Stimulated activated naive B cell treated with anti-CD40 and anti-IgM and Interleukin-4, amounts not matched to agents 10 μg/mL and 1 μg/mL and 100 μg/mL, for 72 hours (primary cell): Measurements from ENCODE around the gene GGT1.
A peak's percentile ranks its signal among the peaks of the same experiment; 100 is the strongest.
"Not testable (repeated sequence)": the region's sequence is repeated elsewhere in the genome, so short reads cannot be mapped to it uniquely, and the experiment has no call there.

Experiments used
- ATAC-seq, 2 donors: fragments of 150-1000 bp; cut with Tn5 transposase; replicated peaks; 2 replicates each; pipeline ENCODE4 v1.10.0; 2021; ENCODE audit warnings: moderate library complexity in 1 of 2
- DNase-seq: peaks from one replicate; pipeline ENCODE4 v3.0.0; 2021
- H3K27ac Mint-ChIP-seq: one replicate; pipeline ENCODE4 v1.8.0; 2022; ENCODE audit warnings: mild to moderate bottlenecking, mixed read lengths
- H3K27me3 Mint-ChIP-seq, 2 donors: one replicate each; pipeline ENCODE4 v1.8.0; 2022; ENCODE audit warnings: mixed read lengths in 2 of 2
- H3K36me3 Mint-ChIP-seq, 2 donors: one replicate each; pipeline ENCODE4 v1.8.0; 2022; ENCODE audit warnings: mixed read lengths in 2 of 2, mild to moderate bottlenecking in 1 of 2
- H3K4me1 Mint-ChIP-seq, 2 donors: one replicate each; pipeline ENCODE4 v1.8.0; 2022; ENCODE audit warnings: mixed read lengths in 2 of 2, mild to moderate bottlenecking in 1 of 2
- H3K4me3 Mint-ChIP-seq, 2 donors: one replicate each; pipeline ENCODE4 v1.8.0; 2022; ENCODE audit warnings: mild to moderate bottlenecking in 2 of 2, mixed read lengths in 2 of 2, moderate library complexity in 1 of 2
- H3K9me3 Mint-ChIP-seq, 2 donors: one replicate each; pipeline ENCODE4 v1.8.0; 2022; ENCODE audit warnings: mixed read lengths in 2 of 2, mild to moderate bottlenecking in 1 of 2

GGT1 gene

GRCh38 chr22:24588757-24589481, 14.1 kb upstream of the GGT1 start:
- no peak for ATAC-seq
- no peak for DNase-seq
- H3K27ac Mint-ChIP-seq, result no peak overlapping the region
- peaks cover 0 to 22% of the 10 kb centered on the region in 2 donors for H3K27me3 Mint-ChIP-seq
- H3K4me3 Mint-ChIP-seq, result no peak overlapping the region
- peaks cover 0 to 1% of the 10 kb centered on the region in 2 donors for H3K36me3 Mint-ChIP-seq
- H3K4me1 Mint-ChIP-seq, result peaks cover 6 to 14% of the 10 kb centered on the region in 2 donors
- no peaks in the 10 kb centered on the region for H3K9me3 Mint-ChIP-seq

GRCh38 chr22:24589518-24590030, 13.4 kb upstream of the GGT1 start:
- Mint-ChIP-seq H3K9me3 (no peaks in the 10 kb centered on the region), H3K27me3 (peaks cover 0 to 22% of the 10 kb centered on the region in 2 donors)
- DNase-seq, result no peak

GRCh38 chr22:24590596-24591173, 12.3 kb upstream of the GGT1 start:
- Mint-ChIP-seq H3K4me1 (peaks cover 6 to 14% of the 10 kb centered on the region in 2 donors), H3K27ac (no peak overlapping the region), H3K36me3 (no peaks in the 10 kb centered on the region), H3K27me3 (peaks cover 0 to 22% of the 10 kb centered on the region in 2 donors), H3K4me3 (no peak overlapping the region), H3K9me3 (no peaks in the 10 kb centered on the region)
- no peak for ATAC-seq
- no peak for DNase-seq

More at GRCh38 chr22:24589518-24590030, 13.4 kb upstream of the GGT1 start:
- Mint-ChIP-seq H3K27ac (no peak overlapping the region), H3K4me1 (peaks cover 6 to 14% of the 10 kb centered on the region in 2 donors), H3K36me3 (peaks cover 0 to 1% of the 10 kb centered on the region in 2 donors), H3K4me3 (no peak overlapping the region)
- no peak for ATAC-seq

GRCh38 chr22:24591286-24591830, 11.6 kb upstream of the GGT1 start:
- H3K36me3 Mint-ChIP-seq, result no peaks in the 10 kb centered on the region
- no peak overlapping the region for H3K4me3 Mint-ChIP-seq
- no peak for DNase-seq
- no peaks in the 10 kb centered on the region for H3K9me3 Mint-ChIP-seq
- no peak for ATAC-seq
- H3K27me3 Mint-ChIP-seq, result peaks cover 0 to 22% of the 10 kb centered on the region in 2 donors
- no peak overlapping the region for H3K27ac Mint-ChIP-seq
- peaks cover 6 to 14% of the 10 kb centered on the region in 2 donors for H3K4me1 Mint-ChIP-seq

- H3K36me3 Mint-ChIP-seq, result no peaks in the 10 kb centered on the region
- peak overlapping the region; percentile 65 for H3K27ac Mint-ChIP-seq
- peaks cover 6 to 14% of the 10 kb centered on the region in 2 donors for H3K4me1 Mint-ChIP-seq
- peaks cover 0 to 22% of the 10 kb centered on the region in 2 donors for H3K27me3 Mint-ChIP-seq
- peak overlapping the region; percentile 86 to 87 for H3K4me3 Mint-ChIP-seq
- no peaks in the 10 kb centered on the region for H3K9me3 Mint-ChIP-seq
- DNase-seq (no peak), ATAC-seq (peak; percentile 15 to 28)
These were observed 10.7 kb upstream of the GGT1 start for GRCh38 chr22:24592058-24592850.

- peak within 1 kb of the TSS; percentile 65 for H3K27ac Mint-ChIP-seq
- peak; percentile 87 to 89 for ATAC-seq
- H3K36me3 Mint-ChIP-seq, result no peaks in the 10 kb centered on the region
- DNase-seq, result peak; percentile 47
- peaks cover 6 to 14% of the 10 kb centered on the region in 2 donors for H3K4me1 Mint-ChIP-seq
- H3K27me3 Mint-ChIP-seq, result peaks cover 0 to 22% of the 10 kb centered on the region in 2 donors
- peak within 1 kb of the TSS; percentile 86 to 87 for H3K4me3 Mint-ChIP-seq
- no peaks in the 10 kb centered on the region for H3K9me3 Mint-ChIP-seq
These were observed 10.0 kb upstream of the GGT1 start, which contains the start of gene LRRC75B for GRCh38 chr22:24592851-24593558. Gene LRRC75B, minus strand, starts transcription at chr22:24593073. Its CDS starts 34 bp downstream, at chr22:24593039.

- H3K27ac Mint-ChIP-seq, DNase-seq, H3K36me3 Mint-ChIP-seq, H3K9me3 Mint-ChIP-seq, ATAC-seq: not testable (repeated sequence)
- Mint-ChIP-seq H3K4me1 (peaks cover 6 to 14% of the 10 kb centered on the region in 2 donors), H3K4me3 (peak overlapping the region; percentile 72 to 87), H3K27me3 (peaks cover 0 to 22% of the 10 kb centered on the region in 2 donors)
These were observed 9.5 kb upstream of the GGT1 start for GRCh38 chr22:24593559-24593835.

- Mint-ChIP-seq H3K4me3 (no peak overlapping the region), H3K27ac (no peak overlapping the region), H3K4me1 (peaks cover 3 to 9% of the 10 kb centered on the region in 2 donors), H3K27me3 (peaks cover 0 to 22% of the 10 kb centered on the region in 2 donors), H3K36me3 (no peaks in the 10 kb centered on the region), H3K9me3 (no peaks in the 10 kb centered on the region)
- DNase-seq, result no peak
- ATAC-seq, result no peak
These were observed 9.0 kb upstream of the GGT1 start for GRCh38 chr22:24593836-24594568.

GRCh38 chr22:24594569-24595120, 8.3 kb upstream of the GGT1 start:
- H3K36me3 Mint-ChIP-seq, result no peaks in the 10 kb centered on the region
- peaks cover 2 to 7% of the 10 kb centered on the region in 2 donors for H3K4me1 Mint-ChIP-seq
- H3K4me3 Mint-ChIP-seq, result peak overlapping the region in 1 of 2 donors; percentile 29
- no peak overlapping the region for H3K27ac Mint-ChIP-seq
- ATAC-seq (no peak), DNase-seq (no peak)
- H3K9me3 Mint-ChIP-seq, result no peaks in the 10 kb centered on the region
- H3K27me3 Mint-ChIP-seq, result peaks cover 0 to 22% of the 10 kb centered on the region in 2 donors

- Mint-ChIP-seq H3K9me3 (no peaks in the 10 kb centered on the region), H3K4me1 (peaks cover 2 to 7% of the 10 kb centered on the region in 2 donors), H3K27ac (no peak overlapping the region), H3K36me3 (no peaks in the 10 kb centered on the region), H3K27me3 (peaks cover 0 to 22% of the 10 kb centered on the region in 2 donors), H3K4me3 (no peak overlapping the region)
- DNase-seq (no peak), ATAC-seq (no peak)
These were observed 7.8 kb upstream of the GGT1 start for GRCh38 chr22:24595228-24595627.

- no peak overlapping the region for H3K4me3 Mint-ChIP-seq
- DNase-seq (no peak), ATAC-seq (no peak)
- peaks cover 0 to 18% of the 10 kb centered on the region in 2 donors for H3K27me3 Mint-ChIP-seq
- no peak overlapping the region for H3K27ac Mint-ChIP-seq
- no peaks in the 10 kb centered on the region for H3K9me3 Mint-ChIP-seq
- H3K36me3 Mint-ChIP-seq, result no peaks in the 10 kb centered on the region
- peaks cover 2 to 7% of the 10 kb centered on the region in 2 donors for H3K4me1 Mint-ChIP-seq
These were observed 7.1 kb upstream of the GGT1 start for GRCh38 chr22:24595863-24596262.

GRCh38 chr22:24597076-24597475, 5.9 kb upstream of the GGT1 start:
- H3K27ac Mint-ChIP-seq, H3K4me3 Mint-ChIP-seq, DNase-seq, H3K36me3 Mint-ChIP-seq, ATAC-seq, H3K9me3 Mint-ChIP-seq, H3K4me1 Mint-ChIP-seq, H3K27me3 Mint-ChIP-seq: not testable (repeated sequence)

- DNase-seq (no peak), ATAC-seq (no peak)
- Mint-ChIP-seq H3K36me3 (no peaks in the 10 kb centered on the region), H3K9me3 (no peaks in the 10 kb centered on the region), H3K4me1 (peaks cover 11 to 12% of the 10 kb centered on the region in 2 donors), H3K27me3 (no peaks in the 10 kb centered on the region), H3K4me3 (no peak overlapping the region), H3K27ac (no peak overlapping the region)
These were observed 3.5 kb upstream of the GGT1 start for GRCh38 chr22:24599514-24599913.
